HL-60 (cell line): ENCODE data around the gene ZNF410.

Experiments
- GABPA ChIP-seq: IDR thresholded peaks from 2 replicates; pipeline ENCODE4 v1.6.1; 2012; ENCODE audit warnings: low read depth
- POLR2AphosphoS5 ChIP-seq: IDR thresholded peaks from 2 replicates; pipeline ENCODE4 v1.6.1; 2012; ENCODE audit warnings: low read depth
- SPI1 ChIP-seq: IDR thresholded peaks from 2 replicates; pipeline ENCODE4 v1.6.1; 2012; ENCODE audit warnings: low read depth, mild to moderate bottlenecking, borderline replicate concordance
- TF ChIP-seq, protein P1 (sequence below): IDR thresholded peaks from one replicate; pipeline ENCODE4 v1.5.1; 2011; ENCODE audit warnings: low read length, control low read depth, inconsistent platforms; ENCODE audit not compliant: insufficient read depth
- TF ChIP-seq, protein P2 (sequence below): IDR thresholded peaks from 2 replicates; pipeline ENCODE4 v1.6.1; 2012; ENCODE audit warnings: low read depth; ENCODE audit not compliant: insufficient replicate concordance

DNA sequence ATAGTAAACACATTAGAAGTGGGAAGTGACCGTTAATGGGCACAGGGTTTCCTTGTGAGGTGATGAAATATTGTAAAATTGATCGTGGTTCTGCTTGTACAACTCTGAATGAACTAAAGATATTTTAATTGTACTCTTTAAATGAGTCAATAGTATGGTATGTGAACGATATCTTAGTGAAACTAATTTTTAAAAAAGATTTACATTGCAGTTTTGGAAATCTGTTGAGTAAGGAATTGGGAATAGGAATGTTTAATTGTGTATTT, 1.7 kb downstream of the ZNF410 start:
- TF ChIP-seq SPI1 (peak; percentile 36; the same call in 1 of the 2 replicates), GABPA (no peak), POLR2AphosphoS5 (no peak)
- TF ChIP-seq, protein P1, sequence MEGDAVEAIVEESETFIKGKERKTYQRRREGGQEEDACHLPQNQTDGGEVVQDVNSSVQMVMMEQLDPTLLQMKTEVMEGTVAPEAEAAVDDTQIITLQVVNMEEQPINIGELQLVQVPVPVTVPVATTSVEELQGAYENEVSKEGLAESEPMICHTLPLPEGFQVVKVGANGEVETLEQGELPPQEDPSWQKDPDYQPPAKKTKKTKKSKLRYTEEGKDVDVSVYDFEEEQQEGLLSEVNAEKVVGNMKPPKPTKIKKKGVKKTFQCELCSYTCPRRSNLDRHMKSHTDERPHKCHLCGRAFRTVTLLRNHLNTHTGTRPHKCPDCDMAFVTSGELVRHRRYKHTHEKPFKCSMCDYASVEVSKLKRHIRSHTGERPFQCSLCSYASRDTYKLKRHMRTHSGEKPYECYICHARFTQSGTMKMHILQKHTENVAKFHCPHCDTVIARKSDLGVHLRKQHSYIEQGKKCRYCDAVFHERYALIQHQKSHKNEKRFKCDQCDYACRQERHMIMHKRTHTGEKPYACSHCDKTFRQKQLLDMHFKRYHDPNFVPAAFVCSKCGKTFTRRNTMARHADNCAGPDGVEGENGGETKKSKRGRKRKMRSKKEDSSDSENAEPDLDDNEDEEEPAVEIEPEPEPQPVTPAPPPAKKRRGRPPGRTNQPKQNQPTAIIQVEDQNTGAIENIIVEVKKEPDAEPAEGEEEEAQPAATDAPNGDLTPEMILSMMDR: no peak
- TF ChIP-seq, protein P2, sequence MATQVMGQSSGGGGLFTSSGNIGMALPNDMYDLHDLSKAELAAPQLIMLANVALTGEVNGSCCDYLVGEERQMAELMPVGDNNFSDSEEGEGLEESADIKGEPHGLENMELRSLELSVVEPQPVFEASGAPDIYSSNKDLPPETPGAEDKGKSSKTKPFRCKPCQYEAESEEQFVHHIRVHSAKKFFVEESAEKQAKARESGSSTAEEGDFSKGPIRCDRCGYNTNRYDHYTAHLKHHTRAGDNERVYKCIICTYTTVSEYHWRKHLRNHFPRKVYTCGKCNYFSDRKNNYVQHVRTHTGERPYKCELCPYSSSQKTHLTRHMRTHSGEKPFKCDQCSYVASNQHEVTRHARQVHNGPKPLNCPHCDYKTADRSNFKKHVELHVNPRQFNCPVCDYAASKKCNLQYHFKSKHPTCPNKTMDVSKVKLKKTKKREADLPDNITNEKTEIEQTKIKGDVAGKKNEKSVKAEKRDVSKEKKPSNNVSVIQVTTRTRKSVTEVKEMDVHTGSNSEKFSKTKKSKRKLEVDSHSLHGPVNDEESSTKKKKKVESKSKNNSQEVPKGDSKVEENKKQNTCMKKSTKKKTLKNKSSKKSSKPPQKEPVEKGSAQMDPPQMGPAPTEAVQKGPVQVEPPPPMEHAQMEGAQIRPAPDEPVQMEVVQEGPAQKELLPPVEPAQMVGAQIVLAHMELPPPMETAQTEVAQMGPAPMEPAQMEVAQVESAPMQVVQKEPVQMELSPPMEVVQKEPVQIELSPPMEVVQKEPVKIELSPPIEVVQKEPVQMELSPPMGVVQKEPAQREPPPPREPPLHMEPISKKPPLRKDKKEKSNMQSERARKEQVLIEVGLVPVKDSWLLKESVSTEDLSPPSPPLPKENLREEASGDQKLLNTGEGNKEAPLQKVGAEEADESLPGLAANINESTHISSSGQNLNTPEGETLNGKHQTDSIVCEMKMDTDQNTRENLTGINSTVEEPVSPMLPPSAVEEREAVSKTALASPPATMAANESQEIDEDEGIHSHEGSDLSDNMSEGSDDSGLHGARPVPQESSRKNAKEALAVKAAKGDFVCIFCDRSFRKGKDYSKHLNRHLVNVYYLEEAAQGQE: no peak
